HEK293 (cell line): ENCODE measurements around the gene SH3BP4.
A peak's percentile ranks its signal among the peaks of the same experiment; 100 is the strongest.

Source experiments
- FEZF1 ChIP-seq: fragments of 450-650 bp; formaldehyde crosslinking; IDR thresholded peaks from 2 replicates; pipeline ENCODE4 v1.5.1; 2016; ENCODE audit warnings: missing biosample characterization, missing genetic modification characterization
- GLIS2 ChIP-seq: fragments of 450-650 bp; formaldehyde crosslinking; IDR thresholded peaks from 2 replicates; pipeline ENCODE4 v1.5.1; 2016; ENCODE audit warnings: missing biosample characterization, missing genetic modification characterization
- HOXD13 ChIP-seq: sonication (generic); formaldehyde crosslinking; IDR thresholded peaks from 2 replicates; pipeline ENCODE4 v1.8.0; 2022; ENCODE audit warnings: missing genetic modification reagents, borderline replicate concordance
- KLF1 ChIP-seq: fragments of 450-650 bp; formaldehyde crosslinking; IDR thresholded peaks from 2 replicates; pipeline ENCODE4 v1.5.1; 2016; ENCODE audit warnings: missing biosample characterization, missing genetic modification characterization
- MZF1 ChIP-seq: fragments of 450-650 bp; formaldehyde crosslinking; IDR thresholded peaks from 2 replicates; pipeline ENCODE4 v1.5.1; 2017; ENCODE audit warnings: missing biosample characterization, missing genetic modification characterization, borderline replicate concordance
- SCRT1 ChIP-seq: fragments of 450-650 bp; formaldehyde crosslinking; IDR thresholded peaks from 2 replicates; pipeline ENCODE4 v1.5.1; 2016; ENCODE audit warnings: missing biosample characterization, missing genetic modification characterization, borderline replicate concordance
- ZBTB6 ChIP-seq: fragments of 450-650 bp; formaldehyde crosslinking; IDR thresholded peaks from 2 replicates; pipeline ENCODE4 v1.5.1; 2017; ENCODE audit warnings: missing biosample characterization, missing genetic modification characterization
- ZFP41 ChIP-seq: fragments of 450-650 bp; formaldehyde crosslinking; IDR thresholded peaks from 2 replicates; pipeline ENCODE4 v1.5.1; 2016; ENCODE audit warnings: missing biosample characterization, missing genetic modification characterization, borderline replicate concordance
- ZNF121 ChIP-seq: fragments of 450-650 bp; formaldehyde crosslinking; IDR thresholded peaks from 2 replicates; pipeline ENCODE4 v1.5.1; 2016; ENCODE audit warnings: missing biosample characterization, missing genetic modification characterization
- ZNF138 ChIP-seq: fragments of 450-650 bp; formaldehyde crosslinking; IDR thresholded peaks from 2 replicates; pipeline ENCODE4 v1.5.1; 2016; ENCODE audit warnings: missing biosample characterization, missing genetic modification characterization, borderline replicate concordance
- ZNF174 ChIP-seq: fragments of 450-650 bp; formaldehyde crosslinking; IDR thresholded peaks from 2 replicates; pipeline ENCODE4 v1.5.0; 2017; ENCODE audit warnings: missing biosample characterization, mild to moderate bottlenecking, missing genetic modification characterization
- ZNF211 ChIP-seq: fragments of 450-650 bp; formaldehyde crosslinking; IDR thresholded peaks from 2 replicates; pipeline ENCODE4 v1.5.1; 2016; ENCODE audit warnings: low read depth, missing biosample characterization, missing genetic modification characterization
- ZNF335 ChIP-seq: fragments of 450-650 bp; formaldehyde crosslinking; conservative IDR thresholded peaks from 2 replicates; pipeline ENCODE4 v1.5.1; 2016; ENCODE audit warnings: missing biosample characterization, missing genetic modification characterization
- ZNF426 ChIP-seq: fragments of 450-650 bp; formaldehyde crosslinking; IDR thresholded peaks from 2 replicates; pipeline ENCODE4 v1.5.1; 2017; ENCODE audit warnings: missing biosample characterization, missing genetic modification characterization, mild to moderate bottlenecking, inconsistent platforms, moderate library complexity
- ZNF544 ChIP-seq: fragments of 450-650 bp; formaldehyde crosslinking; IDR thresholded peaks from 2 replicates; pipeline ENCODE4 v1.5.0; 2017; ENCODE audit warnings: missing biosample characterization, missing genetic modification characterization
- ZNF558 ChIP-seq: fragments of 450-650 bp; formaldehyde crosslinking; IDR thresholded peaks from 2 replicates; pipeline ENCODE4 v1.5.1; 2016; ENCODE audit warnings: missing biosample characterization, missing genetic modification characterization
- ZNF621 ChIP-seq: fragments of 450-650 bp; formaldehyde crosslinking; IDR thresholded peaks from 2 replicates; pipeline ENCODE4 v1.5.1; 2017; ENCODE audit warnings: missing biosample characterization, missing genetic modification characterization
- ZNF837 ChIP-seq: fragments of 450-650 bp; formaldehyde crosslinking; IDR thresholded peaks from 2 replicates; pipeline ENCODE4 v1.5.1; 2016; ENCODE audit warnings: missing biosample characterization, missing genetic modification characterization
- ZNF843 ChIP-seq: fragments of 450-650 bp; formaldehyde crosslinking; IDR thresholded peaks from 2 replicates; pipeline ENCODE4 v1.5.1; 2016; ENCODE audit warnings: missing biosample characterization, missing genetic modification characterization
- TF ChIP-seq, protein P1 (sequence below): fragments of 450-650 bp; formaldehyde crosslinking; IDR thresholded peaks from 2 replicates; pipeline ENCODE4 v1.5.1; 2017; ENCODE audit warnings: missing biosample characterization, missing genetic modification characterization
- TF ChIP-seq, protein P2 (sequence below): fragments of 450-650 bp; formaldehyde crosslinking; IDR thresholded peaks from 2 replicates; pipeline ENCODE4; 2016; ENCODE audit warnings: missing biosample characterization, missing genetic modification characterization
- TF ChIP-seq, protein P3 (sequence below): fragments of 450-650 bp; formaldehyde crosslinking; IDR thresholded peaks from 2 replicates; pipeline ENCODE4 v1.5.1; 2016; ENCODE audit warnings: missing biosample characterization, missing genetic modification characterization
- TF ChIP-seq, protein P4 (sequence below): fragments of 450-650 bp; formaldehyde crosslinking; IDR thresholded peaks from 2 replicates; pipeline ENCODE4 v1.5.1; 2017; ENCODE audit warnings: missing biosample characterization, mild to moderate bottlenecking, missing genetic modification characterization, moderate library complexity
- TF ChIP-seq, protein P5 (sequence below): fragments of 450-650 bp; formaldehyde crosslinking; IDR thresholded peaks from 2 replicates; pipeline ENCODE4 v1.5.1; 2016; ENCODE audit warnings: missing biosample characterization, missing genetic modification characterization
- TF ChIP-seq, protein P6 (sequence below): fragments of 450-650 bp; formaldehyde crosslinking; IDR thresholded peaks from 2 replicates; pipeline ENCODE4 v1.5.1; 2017; ENCODE audit warnings: missing biosample characterization, missing genetic modification characterization
- TF ChIP-seq, protein P7 (sequence below): fragments of 450-650 bp; formaldehyde crosslinking; IDR thresholded peaks from 2 replicates; pipeline ENCODE4 v1.5.1; 2017; ENCODE audit warnings: missing biosample characterization, missing genetic modification characterization

Gene SH3BP4

GRCh38 chr2:234952270-234953115, 676 bp downstream of the SH3BP4 start (continued):
- TF ChIP-seq, protein P1, sequence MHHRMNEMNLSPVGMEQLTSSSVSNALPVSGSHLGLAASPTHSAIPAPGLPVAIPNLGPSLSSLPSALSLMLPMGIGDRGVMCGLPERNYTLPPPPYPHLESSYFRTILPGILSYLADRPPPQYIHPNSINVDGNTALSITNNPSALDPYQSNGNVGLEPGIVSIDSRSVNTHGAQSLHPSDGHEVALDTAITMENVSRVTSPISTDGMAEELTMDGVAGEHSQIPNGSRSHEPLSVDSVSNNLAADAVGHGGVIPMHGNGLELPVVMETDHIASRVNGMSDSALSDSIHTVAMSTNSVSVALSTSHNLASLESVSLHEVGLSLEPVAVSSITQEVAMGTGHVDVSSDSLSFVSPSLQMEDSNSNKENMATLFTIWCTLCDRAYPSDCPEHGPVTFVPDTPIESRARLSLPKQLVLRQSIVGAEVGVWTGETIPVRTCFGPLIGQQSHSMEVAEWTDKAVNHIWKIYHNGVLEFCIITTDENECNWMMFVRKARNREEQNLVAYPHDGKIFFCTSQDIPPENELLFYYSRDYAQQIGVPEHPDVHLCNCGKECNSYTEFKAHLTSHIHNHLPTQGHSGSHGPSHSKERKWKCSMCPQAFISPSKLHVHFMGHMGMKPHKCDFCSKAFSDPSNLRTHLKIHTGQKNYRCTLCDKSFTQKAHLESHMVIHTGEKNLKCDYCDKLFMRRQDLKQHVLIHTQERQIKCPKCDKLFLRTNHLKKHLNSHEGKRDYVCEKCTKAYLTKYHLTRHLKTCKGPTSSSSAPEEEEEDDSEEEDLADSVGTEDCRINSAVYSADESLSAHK (tag by site-specific recombination), result no peak
- no peak for TF ChIP-seq ZNF426
- TF ChIP-seq ZNF558, result no peak
- TF ChIP-seq SCRT1 (tag by site-specific recombination), result no peak
- no peak for TF ChIP-seq ZBTB6 (tag by site-specific recombination)
- TF ChIP-seq ZNF837 (tag by site-specific recombination), result no peak
- TF ChIP-seq ZFP41 (tag by site-specific recombination), result no peak
- no peak for TF ChIP-seq ZNF121 (tag by site-specific recombination)
- TF ChIP-seq, protein P2, sequence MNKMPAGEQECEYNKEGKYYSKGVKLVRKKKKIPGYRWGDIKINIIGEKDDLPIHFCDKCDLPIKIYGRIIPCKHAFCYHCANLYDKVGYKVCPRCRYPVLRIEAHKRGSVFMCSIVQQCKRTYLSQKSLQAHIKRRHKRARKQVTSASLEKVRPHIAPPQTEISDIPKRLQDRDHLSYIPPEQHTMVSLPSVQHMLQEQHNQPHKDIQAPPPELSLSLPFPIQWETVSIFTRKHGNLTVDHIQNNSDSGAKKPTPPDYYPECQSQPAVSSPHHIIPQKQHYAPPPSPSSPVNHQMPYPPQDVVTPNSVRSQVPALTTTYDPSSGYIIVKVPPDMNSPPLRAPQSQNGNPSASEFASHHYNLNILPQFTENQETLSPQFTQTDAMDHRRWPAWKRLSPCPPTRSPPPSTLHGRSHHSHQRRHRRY (tag by site-specific recombination), result no peak
- TF ChIP-seq ZNF174 (tag by site-specific recombination), result no peak
- no peak for TF ChIP-seq KLF1
- TF ChIP-seq, protein P3, sequence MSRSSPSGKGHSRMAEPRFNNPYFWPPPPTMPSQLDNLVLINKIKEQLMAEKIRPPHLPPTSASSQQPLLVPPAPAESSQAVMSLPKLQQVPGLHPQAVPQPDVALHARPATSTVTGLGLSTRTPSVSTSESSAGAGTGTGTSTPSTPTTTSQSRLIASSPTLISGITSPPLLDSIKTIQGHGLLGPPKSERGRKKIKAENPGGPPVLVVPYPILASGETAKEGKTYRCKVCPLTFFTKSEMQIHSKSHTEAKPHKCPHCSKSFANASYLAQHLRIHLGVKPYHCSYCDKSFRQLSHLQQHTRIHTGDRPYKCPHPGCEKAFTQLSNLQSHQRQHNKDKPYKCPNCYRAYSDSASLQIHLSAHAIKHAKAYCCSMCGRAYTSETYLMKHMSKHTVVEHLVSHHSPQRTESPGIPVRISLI (tag by site-specific recombination), result no peak
- TF ChIP-seq, protein P4, sequence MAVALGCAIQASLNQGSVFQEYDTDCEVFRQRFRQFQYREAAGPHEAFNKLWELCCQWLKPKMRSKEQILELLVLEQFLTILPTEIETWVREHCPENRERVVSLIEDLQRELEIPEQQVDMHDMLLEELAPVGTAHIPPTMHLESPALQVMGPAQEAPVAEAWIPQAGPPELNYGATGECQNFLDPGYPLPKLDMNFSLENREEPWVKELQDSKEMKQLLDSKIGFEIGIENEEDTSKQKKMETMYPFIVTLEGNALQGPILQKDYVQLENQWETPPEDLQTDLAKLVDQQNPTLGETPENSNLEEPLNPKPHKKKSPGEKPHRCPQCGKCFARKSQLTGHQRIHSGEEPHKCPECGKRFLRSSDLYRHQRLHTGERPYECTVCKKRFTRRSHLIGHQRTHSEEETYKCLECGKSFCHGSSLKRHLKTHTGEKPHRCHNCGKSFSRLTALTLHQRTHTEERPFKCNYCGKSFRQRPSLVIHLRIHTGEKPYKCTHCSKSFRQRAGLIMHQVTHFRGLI (tag by site-specific recombination), result no peak
- TF ChIP-seq, protein P5, sequence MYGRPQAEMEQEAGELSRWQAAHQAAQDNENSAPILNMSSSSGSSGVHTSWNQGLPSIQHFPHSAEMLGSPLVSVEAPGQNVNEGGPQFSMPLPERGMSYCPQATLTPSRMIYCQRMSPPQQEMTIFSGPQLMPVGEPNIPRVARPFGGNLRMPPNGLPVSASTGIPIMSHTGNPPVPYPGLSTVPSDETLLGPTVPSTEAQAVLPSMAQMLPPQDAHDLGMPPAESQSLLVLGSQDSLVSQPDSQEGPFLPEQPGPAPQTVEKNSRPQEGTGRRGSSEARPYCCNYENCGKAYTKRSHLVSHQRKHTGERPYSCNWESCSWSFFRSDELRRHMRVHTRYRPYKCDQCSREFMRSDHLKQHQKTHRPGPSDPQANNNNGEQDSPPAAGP (tag by site-specific recombination), result no peak
- no peak for TF ChIP-seq ZNF544 (tag by site-specific recombination)
- TF ChIP-seq ZNF138, result no peak
- TF ChIP-seq, protein P6, sequence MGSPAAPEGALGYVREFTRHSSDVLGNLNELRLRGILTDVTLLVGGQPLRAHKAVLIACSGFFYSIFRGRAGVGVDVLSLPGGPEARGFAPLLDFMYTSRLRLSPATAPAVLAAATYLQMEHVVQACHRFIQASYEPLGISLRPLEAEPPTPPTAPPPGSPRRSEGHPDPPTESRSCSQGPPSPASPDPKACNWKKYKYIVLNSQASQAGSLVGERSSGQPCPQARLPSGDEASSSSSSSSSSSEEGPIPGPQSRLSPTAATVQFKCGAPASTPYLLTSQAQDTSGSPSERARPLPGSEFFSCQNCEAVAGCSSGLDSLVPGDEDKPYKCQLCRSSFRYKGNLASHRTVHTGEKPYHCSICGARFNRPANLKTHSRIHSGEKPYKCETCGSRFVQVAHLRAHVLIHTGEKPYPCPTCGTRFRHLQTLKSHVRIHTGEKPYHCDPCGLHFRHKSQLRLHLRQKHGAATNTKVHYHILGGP, result no peak
- TF ChIP-seq ZNF211, result no peak
- no peak for TF ChIP-seq ZNF843
- 0 out of 2 replicates have a peak, but pooled peaks have one; percentile 32 for TF ChIP-seq ZNF335 (tag by site-specific recombination)
- no peak for TF ChIP-seq ZNF621
- TF ChIP-seq FEZF1 (tag by site-specific recombination), result no peak
- no peak for TF ChIP-seq HOXD13 (CRISPR knock-in tag)
- peak; percentile 52 for TF ChIP-seq GLIS2 (tag by site-specific recombination)
- TF ChIP-seq MZF1 (tag by site-specific recombination), result no peak
- TF ChIP-seq, protein P7, sequence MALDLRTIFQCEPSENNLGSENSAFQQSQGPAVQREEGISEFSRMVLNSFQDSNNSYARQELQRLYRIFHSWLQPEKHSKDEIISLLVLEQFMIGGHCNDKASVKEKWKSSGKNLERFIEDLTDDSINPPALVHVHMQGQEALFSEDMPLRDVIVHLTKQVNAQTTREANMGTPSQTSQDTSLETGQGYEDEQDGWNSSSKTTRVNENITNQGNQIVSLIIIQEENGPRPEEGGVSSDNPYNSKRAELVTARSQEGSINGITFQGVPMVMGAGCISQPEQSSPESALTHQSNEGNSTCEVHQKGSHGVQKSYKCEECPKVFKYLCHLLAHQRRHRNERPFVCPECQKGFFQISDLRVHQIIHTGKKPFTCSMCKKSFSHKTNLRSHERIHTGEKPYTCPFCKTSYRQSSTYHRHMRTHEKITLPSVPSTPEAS (tag by site-specific recombination), result no peak
